Measurements from ENCODE around the gene PPTC7. TPM values are rescaled to one million over a fixed set of nuclear protein-coding genes. Genes with fewer than 3 reads are reported as not detected.

Gene PPTC7
- total and polyA plus RNA-seq, 2 of the 13 experiments (the other 11 are each of a cell fraction or from before 2014, with no cell fraction given), result 4.8 to 12.3 TPM

DNA sequence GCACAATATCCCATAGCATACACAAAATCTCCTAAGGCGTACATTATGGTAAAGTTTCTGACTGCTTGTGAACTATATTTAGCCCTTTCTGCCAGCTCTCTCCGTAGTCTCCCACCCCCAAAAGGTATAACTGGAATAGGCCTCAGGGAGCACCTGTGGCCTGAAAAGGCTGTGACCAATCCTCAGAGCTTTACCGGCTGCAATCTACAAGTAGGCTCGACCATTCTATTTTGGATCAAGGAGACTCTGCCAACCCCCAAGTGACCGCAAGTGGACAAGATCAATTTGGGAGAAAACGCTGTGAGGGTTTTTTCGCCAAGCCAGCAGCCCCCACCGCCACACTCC, 1.2 kb downstream of the PPTC7 start:
- CTCF ChIA-PET (ENCODE audit: low intra/inter-chr PET ratio, low total read pairs), result interaction anchor here (0.6 kb wide), 1 partner anchor 18 kb away, joined by 3 read pairs; no protein-coding TSS in a partner anchor
- peaks cover 74% of the 10 kb centered on the region for H3K4me1 ChIP-seq (ENCODE audit: insufficient read depth, low read length)
- no TSS peak for BruUV-seq (replicated peaks)
- H4K20me1 ChIP-seq (ENCODE audit: insufficient read depth, low read length), result peaks cover 25% of the 10 kb centered on the region
- FAIRE-seq (no peak), DNase-seq (ENCODE audit: low spot score) (no peak), ATAC-seq (peak; percentile 24)
- H3K27me3 ChIP-seq (ENCODE audit: control insufficient read depth in 1 of 2, insufficient read depth in 2 of 2, low read length in 2 of 2), result no peaks in the 10 kb centered on the region; a peak in 1 of 5 replicates
- POLR2A ChIA-PET, result interaction anchor here (1.3 to 1.6 kb wide), 2 partner anchors 10 to 113 kb away, joined by 4 to 11 read pairs; partner anchors contain the start of genes FAM216A and GPN3
- H3K9ac ChIP-seq (ENCODE audit: insufficient read depth, low read depth, low read length), result peak overlapping the region; percentile 90
- H3K79me2 ChIP-seq (ENCODE audit: insufficient read depth, low read length), result peaks cover 58% of the 10 kb centered on the region
- TF ChIP-seq ZBTB38 (CRISPR knock-in tag; IDR thresholded peaks at IDR 0.05) (no peak), ISX (CRISPR knock-in tag; conservative IDR thresholded peaks at IDR 0.05) (no peak), TCF7 (IDR thresholded peaks at IDR 0.05; ENCODE audit: low read depth) (no peak), ZBTB7B (CRISPR knock-in tag; IDR thresholded peaks at IDR 0.05) (peak; percentile 6; the same call in 1 of the 2 replicates), NFATC3 (CRISPR knock-in tag; IDR thresholded peaks at IDR 0.05) (0 out of 2 replicates have a peak, but pooled peaks have one; percentile 24), FOXC1 (CRISPR knock-in tag; IDR thresholded peaks at IDR 0.05; ENCODE audit: borderline replicate concordance) (no peak)
- TF ChIP-seq, protein P1, sequence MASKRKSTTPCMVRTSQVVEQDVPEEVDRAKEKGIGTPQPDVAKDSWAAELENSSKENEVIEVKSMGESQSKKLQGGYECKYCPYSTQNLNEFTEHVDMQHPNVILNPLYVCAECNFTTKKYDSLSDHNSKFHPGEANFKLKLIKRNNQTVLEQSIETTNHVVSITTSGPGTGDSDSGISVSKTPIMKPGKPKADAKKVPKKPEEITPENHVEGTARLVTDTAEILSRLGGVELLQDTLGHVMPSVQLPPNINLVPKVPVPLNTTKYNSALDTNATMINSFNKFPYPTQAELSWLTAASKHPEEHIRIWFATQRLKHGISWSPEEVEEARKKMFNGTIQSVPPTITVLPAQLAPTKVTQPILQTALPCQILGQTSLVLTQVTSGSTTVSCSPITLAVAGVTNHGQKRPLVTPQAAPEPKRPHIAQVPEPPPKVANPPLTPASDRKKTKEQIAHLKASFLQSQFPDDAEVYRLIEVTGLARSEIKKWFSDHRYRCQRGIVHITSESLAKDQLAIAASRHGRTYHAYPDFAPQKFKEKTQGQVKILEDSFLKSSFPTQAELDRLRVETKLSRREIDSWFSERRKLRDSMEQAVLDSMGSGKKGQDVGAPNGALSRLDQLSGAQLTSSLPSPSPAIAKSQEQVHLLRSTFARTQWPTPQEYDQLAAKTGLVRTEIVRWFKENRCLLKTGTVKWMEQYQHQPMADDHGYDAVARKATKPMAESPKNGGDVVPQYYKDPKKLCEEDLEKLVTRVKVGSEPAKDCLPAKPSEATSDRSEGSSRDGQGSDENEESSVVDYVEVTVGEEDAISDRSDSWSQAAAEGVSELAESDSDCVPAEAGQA (IDR thresholded peaks at IDR 0.05; ENCODE audit: low read depth), result no peak
- TF ChIP-seq, protein P1 (CRISPR knock-in tag; IDR thresholded peaks at IDR 0.05; ENCODE audit: borderline replicate concordance), result no peak
- no peak overlapping the region for H2AFZ ChIP-seq (ENCODE audit: low read length)
- no peaks in the 10 kb centered on the region for H3K9me3 ChIP-seq (ENCODE audit: low read length)
- in situ Hi-C loops (cut with HindIII; ENCODE audit: extremely low pct_ligation_motif_present, low pct_unique_long_range_greater_than_20kb), result loop anchor here (25.0 kb wide), 1 partner anchor 470 kb away; the partner anchor contains the start of gene IFT81
- WGBS (ENCODE audit: low lambda C conversion rate), result 0% methylated on average over 4 of the region's 8 CpGs
- H3K4me2 ChIP-seq (ENCODE audit: low read depth, low read length), result peak overlapping the region; percentile 86
- H3K27ac ChIP-seq (ENCODE audit: extremely low read length, insufficient read depth, low read length), result peak overlapping the region; percentile 73
- no peaks in the 10 kb centered on the region; a peak in 1 of 5 replicates for H3K36me3 ChIP-seq (replicated peaks in 1 of 2; ENCODE audit: control insufficient read depth in 1 of 2, insufficient read depth in 2 of 2, low read length in 2 of 2)
- intact Hi-C loops (cut with micrococcal nuclease; ENCODE audit: unreplicated experiment), result no loop called here
- peak overlapping the region; percentile 72 to 98 (median 95) for H3K4me3 ChIP-seq (replicated peaks in 1 of 3; ENCODE audit: insufficient read depth in 1 of 3, low read depth in 2 of 3, low read length in 3 of 3)
